ENCODE results near the gene SSRP1.

- TF ChIP-seq SUZ12 (IDR thresholded peaks at IDR 0.05; ENCODE audit: extremely low read depth, insufficient read depth, insufficient read length) (no peak), ZNF274 (IDR thresholded peaks at IDR 0.05; ENCODE audit: low read depth, low read length) (no peak)
Observed at GRCh38 chr11:57358543-57358961, 22.9 kb upstream of the SSRP1 start.
